GM12891 (cell line): ENCODE results near the gene ASIC2.
A peak's percentile ranks its signal among the peaks of the same experiment; 100 is the strongest.

Experiments
- DNase-seq: peaks from one replicate; pipeline ENCODE4 v3.0.0; 2011; ENCODE audit warnings: low spot score; ENCODE audit not compliant: insufficient read length
- FAIRE-seq: peaks from 2 replicates; lab custom pipeline; 2011; peaks lifted over from hg19 to GRCh38; lab: Jason Lieb, UNC
- PAX5 ChIP-seq: IDR thresholded peaks from 2 replicates; pipeline ENCODE4 v1.6.1; 2011; ENCODE audit warnings: low read length, moderate library complexity, mild to moderate bottlenecking; ENCODE audit not compliant: insufficient read depth, severe bottlenecking
- POLR2A ChIP-seq: IDR thresholded peaks from 2 replicates; pipeline ENCODE4 v1.6.1; 2011; ENCODE audit warnings: low read depth, low read length, control low read depth
- POLR2AphosphoS5 ChIP-seq: IDR thresholded peaks from 2 replicates; pipeline ENCODE4 v1.6.1; 2011; ENCODE audit warnings: low read depth, low read length, control low read depth
- POU2F2 ChIP-seq: IDR thresholded peaks from 2 replicates; pipeline ENCODE4 v1.6.1; 2011; ENCODE audit warnings: low read depth, mild to moderate bottlenecking, control low read depth, low read length, moderate library complexity
- SPI1 ChIP-seq: IDR thresholded peaks from 2 replicates; pipeline ENCODE4 v1.6.1; 2011; ENCODE audit warnings: low read depth, low read length, control low read depth
- TAF1 ChIP-seq: IDR thresholded peaks from 2 replicates; pipeline ENCODE4 v1.6.1; 2011; ENCODE audit warnings: low read depth, low read length, control low read depth

Gene ASIC2

GRCh38 chr17:33052856-33053255 is 240.2 kb downstream of the ASIC2 start:
- no peak for FAIRE-seq
- TF ChIP-seq SPI1 (no peak), POLR2AphosphoS5 (no peak), POLR2A (no peak), POU2F2 (no peak), PAX5 (no peak), TAF1 (no peak)
- no peak for DNase-seq

- FAIRE-seq = no peak
These were observed 242.4 kb downstream of the ASIC2 start for GRCh38 chr17:33050611-33051140.

GRCh38 chr17:33049781-33050414 is 243.2 kb downstream of the ASIC2 start:
- TF ChIP-seq PAX5 (no peak), TAF1 (no peak), SPI1 (no peak), POU2F2 (no peak), POLR2AphosphoS5 (no peak)
- peak; percentile 63 for FAIRE-seq
- DNase-seq = peak; percentile 44

More at GRCh38 chr17:33050611-33051140, 242.4 kb downstream of the ASIC2 start:
- DNase-seq = no peak
- TF ChIP-seq SPI1 (no peak), POLR2AphosphoS5 (no peak), POLR2A (no peak), PAX5 (no peak), POU2F2 (no peak), TAF1 (no peak)

- FAIRE-seq (no peak), DNase-seq (no peak)
- no peak for TF ChIP-seq POLR2A
These were observed 246.5 kb downstream of the ASIC2 start for GRCh38 chr17:33046361-33047255.

- no peak for DNase-seq
- FAIRE-seq = no peak
- TF ChIP-seq TAF1 (no peak), SPI1 (no peak), POU2F2 (no peak), PAX5 (no peak), POLR2A (no peak), POLR2AphosphoS5 (no peak)
These were observed 247.9 kb downstream of the ASIC2 start for GRCh38 chr17:33045216-33045615.

GRCh38 chr17:33044771-33045170 is 248.3 kb downstream of the ASIC2 start:
- TF ChIP-seq POU2F2 = no peak
- TF ChIP-seq SPI1 = no peak
- no peak for TF ChIP-seq POLR2A
- no peak for TF ChIP-seq PAX5
- no peak for TF ChIP-seq POLR2AphosphoS5
- no peak for TF ChIP-seq TAF1
- no peak for DNase-seq
- no peak for FAIRE-seq

GRCh38 chr17:33040461-33040860 is 252.6 kb downstream of the ASIC2 start:
- TF ChIP-seq PAX5 = no peak
- no peak for TF ChIP-seq POLR2A
- no peak for TF ChIP-seq TAF1
- TF ChIP-seq POU2F2 = no peak
- no peak for TF ChIP-seq SPI1
- FAIRE-seq (no peak), DNase-seq (no peak)

GRCh38 chr17:33039874-33040273 is 253.2 kb downstream of the ASIC2 start:
- FAIRE-seq (no peak), DNase-seq (no peak)
- no peak for TF ChIP-seq PAX5

GRCh38 chr17:33038740-33039139 is 254.4 kb downstream of the ASIC2 start:
- DNase-seq = no peak
- no peak for TF ChIP-seq TAF1
- TF ChIP-seq SPI1 = no peak
- no peak for TF ChIP-seq PAX5
- TF ChIP-seq POU2F2 = no peak
- TF ChIP-seq POLR2A = no peak
- TF ChIP-seq POLR2AphosphoS5 = no peak
- no peak for FAIRE-seq

- TF ChIP-seq TAF1 (no peak), POLR2A (no peak), SPI1 (no peak), POLR2AphosphoS5 (no peak), PAX5 (no peak), POU2F2 (no peak)
- DNase-seq = no peak
- no peak for FAIRE-seq
These were observed 259.9 kb downstream of the ASIC2 start for GRCh38 chr17:33033176-33033575.

GRCh38 chr17:33028778-33029177 is 264.3 kb downstream of the ASIC2 start:
- TF ChIP-seq POU2F2 (no peak), TAF1 (no peak), PAX5 (no peak), POLR2AphosphoS5 (no peak), POLR2A (no peak), SPI1 (no peak)
- FAIRE-seq (no peak), DNase-seq (no peak)
